Gastrocnemius medialis (tissue), 4 donors: Measurements from ENCODE around the gene CBY2. TPM values are rescaled to one million over a fixed set of nuclear protein-coding genes. Genes with fewer than 3 reads are reported as not detected.
"Not testable (repeated sequence)": the region's sequence is repeated elsewhere in the genome, so short reads cannot be mapped to it uniquely, and the experiment has no call there.

Source experiments
- ATAC-seq, 2 donors: fragments of 150-250 bp; one replicate each; pipeline ENCODE4 v1.9.1; 2016
- DNase-seq, 2 donors: peaks; one replicate each; pipeline ENCODE4 v3.0.0-alpha.2; 2019
- H3K27ac ChIP-seq, 4 donors: fragments of 200-600 bp; sonication (generic); 1 replicate in 1 of 4; 2 replicates in 3 of 4; pipeline ENCODE4 v1.5.1; 2016 to 2018; ENCODE audit warnings: mild to moderate bottlenecking in 2 of 4, moderate library complexity in 1 of 4
- H3K27me3 ChIP-seq, 3 donors: fragments of 200-600 bp; sonication (generic) in 2 of 3; 1 replicate in 1 of 3; 2 replicates in 2 of 3; pipeline versions ENCODE4 v1.5.1 to v1.6.0; 2016 to 2019; ENCODE audit warnings: mild to moderate bottlenecking in 1 of 3, moderate library complexity in 1 of 3
- H3K36me3 ChIP-seq, 2 donors: fragments of 200-600 bp; sonication (generic) in 1 of 2; one replicate each; pipeline ENCODE4 v1.5.1; 2017 to 2018
- H3K4me1 ChIP-seq, 2 donors: fragments of 200-600 bp; sonication (generic) in 1 of 2; one replicate each; pipeline ENCODE4 v1.5.1; 2016 to 2017; ENCODE audit warnings: mild to moderate bottlenecking in 2 of 2
- H3K4me3 ChIP-seq, 4 donors: fragments of 200-600 bp; sonication (generic) in 3 of 4; 1 replicate in 1 of 4; 2 replicates in 3 of 4; pipeline ENCODE4 v1.5.1; 2016 to 2019; ENCODE audit warnings: mild to moderate bottlenecking in 2 of 4
- H3K9me3 ChIP-seq, 3 donors: fragments of 200-600 bp; sonication (generic) in 2 of 3; 1 replicate in 1 of 3; 2 replicates in 2 of 3; pipeline ENCODE4 v1.5.1; 2016 to 2019
- CTCF ChIP-seq, 5 experiments: fragments of 450-650 bp in 3 of 5; fragments of 200-600 bp in 2 of 5; sonication (generic) in 2 of 5; IDR thresholded peaks in 4 of 5; conservative IDR thresholded peaks in 1 of 5; 1 replicate in 4 of 5; 2 replicates in 1 of 5; pipeline ENCODE4 v1.5.1; 2016 to 2019; ENCODE audit warnings: antibody characterized with exemption in 5 of 5, mild to moderate bottlenecking in 3 of 5, moderate library complexity in 3 of 5
- POLR2A ChIP-seq, 2 donors: fragments of 450-650 bp; IDR thresholded peaks; one replicate each; pipeline ENCODE4 v1.6.1; 2017; ENCODE audit warnings: antibody characterized with exemption in 2 of 2, mild to moderate bottlenecking in 2 of 2, moderate library complexity in 2 of 2
- in situ Hi-C, 4 donors: fragments of 200-750 bp; cut with MboI; loops; one replicate each; pipeline versions ENCODE4 v1.15.0 to v1.8.0; 2017; ENCODE audit warnings: low sequenced_read_pairs in 4 of 4
- intact Hi-C: fragments of 100-400 bp; cut with DNase I; formaldehyde crosslinking; loops from one replicate; pipeline ENCODE4 v1.15.1; 2023; ENCODE audit warnings: low total_unique reads
- total RNA-seq, 4 donors: library from RNA; depleted of rRNA; stranded (reverse); fragments of >200 nt; gene quantifications; one replicate each; pipeline versions ENCODE4 v1.1.0 to v1.2.3, GENCODE V29; 2016

The CBY2 gene
- total RNA-seq, 4 donors from 2014 or later = not detected

- DNase-seq (no peak), ATAC-seq (no peak)
- Histone ChIP-seq H3K4me3 (no peak overlapping the region), H3K4me1 (no peaks in the 10 kb centered on the region), H3K36me3 (no peaks in the 10 kb centered on the region), H3K27ac (no peak overlapping the region), H3K9me3 (no peaks in the 10 kb centered on the region), H3K27me3 (no peaks in the 10 kb centered on the region)
- TF ChIP-seq POLR2A (IDR thresholded peaks at IDR 0.05) = no peak
- no peak for TF ChIP-seq CTCF (IDR thresholded peaks at IDR 0.05 in 4 of 5, conservative IDR thresholded peaks at IDR 0.05 in 1 of 5)
- intact Hi-C loops = no loop called here
- in situ Hi-C loops = no loop called here
Measured at GRCh38 chr13:45662162-45662561, 40.0 kb upstream of the CBY2 start.

DNA sequence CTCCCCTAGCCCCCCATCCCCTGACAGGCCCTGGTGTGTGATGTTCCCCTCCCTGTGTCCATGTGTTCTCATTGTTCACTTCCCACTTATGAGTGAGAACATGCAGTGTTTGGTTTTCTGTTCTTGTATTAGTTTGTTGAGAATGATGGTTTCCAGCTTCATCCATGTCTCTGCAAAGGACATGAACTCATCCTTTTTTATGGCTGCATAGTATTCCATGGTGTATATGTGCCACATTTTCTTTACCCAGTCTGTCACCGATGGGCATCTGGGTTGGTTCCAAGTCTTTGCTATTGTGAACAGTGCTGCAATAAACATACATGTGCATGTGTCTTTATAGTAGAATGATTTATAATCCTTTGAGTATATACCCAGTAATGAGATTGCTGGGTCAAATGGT lies 39.2 kb upstream of the CBY2 start:
- H3K27ac ChIP-seq, H3K9me3 ChIP-seq, H3K4me1 ChIP-seq, intact Hi-C loops, ATAC-seq, in situ Hi-C loops, H3K36me3 ChIP-seq, H3K27me3 ChIP-seq, H3K4me3 ChIP-seq, DNase-seq: not testable (repeated sequence)

GRCh38 chr13:45669626-45670025 lies 32.5 kb upstream of the CBY2 start:
- in situ Hi-C loops, ATAC-seq, H3K27me3 ChIP-seq, H3K9me3 ChIP-seq, DNase-seq, H3K36me3 ChIP-seq, H3K4me3 ChIP-seq, H3K27ac ChIP-seq, intact Hi-C loops, H3K4me1 ChIP-seq: not testable (repeated sequence)

DNA sequence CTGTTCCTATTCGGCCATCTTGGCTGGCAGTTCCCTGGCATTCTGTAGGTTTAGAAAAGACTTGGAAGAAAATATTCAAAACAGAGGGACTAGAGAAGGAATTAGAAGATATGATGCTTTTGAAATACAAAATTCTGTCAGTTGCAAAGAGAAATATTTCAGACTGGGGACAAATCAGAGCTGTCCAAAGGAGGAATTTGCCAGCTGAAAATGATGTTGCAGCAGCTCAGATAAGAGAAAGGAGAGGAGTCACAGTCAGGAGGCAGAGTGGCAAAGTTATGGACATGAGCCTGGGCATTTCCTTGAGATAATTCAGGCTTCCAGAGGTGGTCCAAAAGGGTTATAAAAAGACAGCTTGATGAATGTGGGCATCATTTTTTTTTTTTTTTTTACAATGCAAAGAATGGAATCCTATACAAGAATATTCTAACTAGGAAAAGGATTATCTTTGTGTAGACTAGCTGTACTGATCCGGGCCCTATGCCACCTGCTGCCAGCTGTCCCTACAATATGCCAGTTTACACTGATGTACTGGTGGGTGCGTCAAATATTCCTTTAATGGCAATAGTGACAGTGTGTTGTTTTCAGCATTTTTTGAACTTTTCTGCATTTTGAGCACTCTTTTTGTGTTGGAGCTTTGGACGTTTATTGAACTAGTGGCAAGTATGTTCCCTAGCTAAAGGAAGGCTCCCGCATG lies 31.8 kb upstream of the CBY2 start:
- intact Hi-C loops (no loop called here), in situ Hi-C loops (no loop called here)
- ATAC-seq (no peak), DNase-seq (no peak)
- Histone ChIP-seq H3K9me3 (no peaks in the 10 kb centered on the region), H3K27me3 (no peaks in the 10 kb centered on the region), H3K4me1 (no peaks in the 10 kb centered on the region), H3K36me3 (no peaks in the 10 kb centered on the region), H3K27ac (no peak overlapping the region), H3K4me3 (no peak overlapping the region)
- TF ChIP-seq CTCF (IDR thresholded peaks at IDR 0.05 in 4 of 5, conservative IDR thresholded peaks at IDR 0.05 in 1 of 5) = no peak
- TF ChIP-seq POLR2A (IDR thresholded peaks at IDR 0.05) = no peak

- TF ChIP-seq POLR2A (IDR thresholded peaks at IDR 0.05) (no peak), CTCF (IDR thresholded peaks at IDR 0.05 in 4 of 5, conservative IDR thresholded peaks at IDR 0.05 in 1 of 5) (no peak)
- in situ Hi-C loops = no loop called here
- ATAC-seq = no peak
Measured at GRCh38 chr13:45674908-45675307, 27.2 kb upstream of the CBY2 start.

GRCh38 chr13:45678282-45678681 lies 23.8 kb upstream of the CBY2 start:
- H3K9me3 ChIP-seq = no peaks in the 10 kb centered on the region
- no peak overlapping the region for H3K27ac ChIP-seq
- in situ Hi-C loops (no loop called here), intact Hi-C loops (no loop called here)
- H3K4me1 ChIP-seq = no peaks in the 10 kb centered on the region
- TF ChIP-seq CTCF (IDR thresholded peaks at IDR 0.05 in 4 of 5, conservative IDR thresholded peaks at IDR 0.05 in 1 of 5) = no peak
- ATAC-seq (no peak), DNase-seq (no peak)
- H3K4me3 ChIP-seq = no peak overlapping the region
- no peaks in the 10 kb centered on the region for H3K36me3 ChIP-seq
- no peaks in the 10 kb centered on the region for H3K27me3 ChIP-seq

More at GRCh38 chr13:45674908-45675307, 27.2 kb upstream of the CBY2 start:
- no peak for DNase-seq
- intact Hi-C loops = no loop called here
- Histone ChIP-seq H3K27me3 (no peaks in the 10 kb centered on the region), H3K9me3 (no peaks in the 10 kb centered on the region), H3K4me1 (no peaks in the 10 kb centered on the region), H3K36me3 (no peaks in the 10 kb centered on the region), H3K4me3 (no peak overlapping the region), H3K27ac (no peak overlapping the region)
